ENCODE measurements around the gene TPRN.
"Not testable (repeated sequence)": the region's sequence is repeated elsewhere in the genome, so short reads cannot be mapped to it uniquely, and the experiment has no call there.

Gene TPRN
- 14.3 to 17.3 reads per million in 2 donors for total RNA-seq

GRCh38 chr9:137200311-137201204, at the start of gene TPRN:
Gene TPRN, minus strand, starts transcription at chr9:137200741. Its CDS starts 30 bp downstream, at chr9:137200711.
- peak; percentile 89 for DNase-seq

- DNase-seq = no peak
Measured at GRCh38 chr9:137247916-137248175, 47.3 kb upstream of the TPRN start.

DNA sequence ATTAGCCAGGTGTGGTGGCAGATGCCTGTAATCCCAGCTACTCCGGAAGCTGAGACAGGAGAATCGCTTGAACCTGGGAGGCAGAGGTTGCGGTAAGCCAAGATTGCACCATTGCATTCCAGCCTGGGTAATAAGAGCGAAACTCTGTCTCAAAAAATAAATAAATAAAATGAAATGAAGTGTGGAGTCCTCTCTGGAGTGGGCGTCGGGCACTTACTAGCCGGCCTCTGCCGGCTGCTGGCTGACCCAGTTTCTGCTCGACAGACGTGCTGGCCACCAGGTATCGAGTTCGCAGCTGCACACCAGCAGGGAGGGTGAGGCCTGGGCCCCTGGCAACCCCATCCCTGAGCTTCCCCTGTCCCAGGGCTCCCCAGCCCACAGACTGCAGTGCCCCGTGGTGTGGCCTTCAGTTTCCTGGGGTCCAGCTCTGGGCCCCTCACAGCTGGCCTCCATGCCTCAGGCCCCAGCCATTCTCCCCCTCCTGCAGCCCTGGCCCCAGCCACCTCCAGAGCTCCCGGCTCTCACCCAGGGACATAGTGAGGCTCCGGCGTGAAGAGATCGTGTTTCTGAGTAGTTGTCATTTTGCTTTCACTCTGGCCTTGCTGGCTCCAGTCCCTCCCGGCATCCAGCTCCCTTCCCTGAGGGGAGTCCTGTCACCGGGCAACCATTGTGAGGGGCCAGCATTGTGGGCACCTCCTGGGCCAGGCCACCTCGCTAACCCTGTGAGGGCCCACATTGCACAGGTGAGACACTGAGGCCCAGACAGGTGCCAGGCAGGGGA, 46.8 kb upstream of the TPRN start:
- no peak for DNase-seq

DNA sequence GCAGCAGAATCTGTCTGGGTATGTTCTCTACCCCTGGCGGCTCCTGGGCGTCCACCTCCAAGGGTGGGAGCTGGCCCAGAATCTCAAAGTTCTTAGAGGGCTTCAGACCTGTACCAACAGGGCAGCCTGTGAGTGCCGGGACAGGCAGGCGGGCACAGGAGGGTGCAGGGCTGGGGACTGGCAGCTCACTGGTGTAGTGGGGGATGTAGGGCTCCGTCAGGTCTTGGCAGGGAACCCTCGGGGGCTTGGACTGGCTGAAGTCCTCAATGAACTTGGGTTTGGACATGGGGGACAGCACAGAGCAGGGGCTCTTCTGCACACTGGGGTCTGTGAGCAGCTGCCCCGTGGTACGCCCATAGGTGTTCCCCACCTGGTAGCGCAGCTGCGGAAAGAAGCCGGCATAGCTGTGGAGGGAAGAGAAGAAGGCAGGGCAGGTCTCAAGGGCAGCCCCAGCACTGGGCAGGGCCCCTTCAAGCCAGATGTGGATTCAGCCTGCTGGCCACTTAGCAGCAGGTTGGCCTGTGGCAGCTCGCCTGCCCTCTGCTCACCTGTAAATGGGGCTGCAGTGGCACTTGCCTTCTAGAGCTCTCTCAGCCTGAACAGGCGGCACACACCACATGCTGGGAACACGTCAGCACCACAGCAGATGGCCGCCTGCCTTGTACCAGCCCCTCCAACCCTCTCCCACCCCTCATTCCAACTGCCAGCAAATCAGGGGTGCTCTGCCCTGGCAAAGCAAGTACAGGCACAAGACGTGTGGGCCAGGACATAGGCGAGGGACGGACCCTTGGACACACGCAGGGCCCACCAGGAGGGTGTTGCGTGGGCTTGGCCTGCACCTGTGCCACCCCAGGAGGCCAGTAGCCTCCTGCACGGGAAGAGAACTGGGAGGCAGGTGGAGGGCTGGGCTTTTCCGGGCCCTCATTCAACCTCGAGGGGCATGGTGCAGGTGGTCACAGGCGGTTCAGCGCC, 45.2 kb upstream of the TPRN start:
- no peak for DNase-seq

- no peak for DNase-seq
Measured at GRCh38 chr9:137244486-137245449, 44.2 kb upstream of the TPRN start.

DNA sequence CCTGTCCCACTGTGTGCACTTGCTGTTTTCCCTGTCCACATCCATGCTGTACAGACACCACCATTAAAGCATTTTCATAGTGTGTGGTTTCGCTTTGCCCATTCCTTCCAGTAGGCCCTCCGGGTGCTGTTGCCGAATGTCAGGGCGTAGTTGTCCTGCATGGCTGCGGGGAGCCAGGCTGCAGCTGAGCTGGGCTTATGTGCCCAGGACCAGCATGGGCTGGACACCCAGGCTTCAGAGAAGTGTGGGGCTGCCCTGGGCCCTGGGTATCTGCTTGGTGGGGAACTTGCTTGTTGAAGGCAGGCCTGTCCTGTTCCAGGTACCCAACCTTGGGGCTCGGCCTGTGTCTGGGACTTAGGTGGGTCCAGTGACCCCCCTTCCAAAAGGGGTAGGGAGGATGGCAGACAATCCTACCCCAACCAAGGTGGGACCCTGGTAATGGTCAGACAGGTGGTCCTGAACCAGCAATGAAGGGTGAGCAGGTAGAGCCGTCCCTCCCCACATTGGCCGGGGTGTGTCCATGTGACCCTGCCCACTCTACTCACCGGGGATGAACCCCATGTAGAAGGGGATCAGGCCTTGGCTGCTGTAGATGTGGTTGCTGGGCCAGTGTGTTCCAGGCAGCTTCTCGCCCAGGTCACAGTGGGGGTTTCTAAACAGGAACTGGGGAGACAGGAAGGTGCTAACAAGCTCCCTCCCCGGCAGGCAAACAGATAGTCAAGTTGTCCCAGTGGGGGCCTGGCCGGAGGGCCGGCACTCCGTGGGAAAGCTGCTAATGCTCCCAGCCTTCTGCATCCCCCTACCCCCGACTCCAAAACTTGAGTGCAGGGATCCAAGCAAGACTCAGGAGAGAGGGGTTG, 43.3 kb upstream of the TPRN start:
- no peak for DNase-seq

- not testable (repeated sequence) for DNase-seq
Measured at GRCh38 chr9:137243266-137243625, 42.7 kb upstream of the TPRN start.

GRCh38 chr9:137242269-137243203, 42.0 kb upstream of the TPRN start:
- DNase-seq = no peak

GRCh38 chr9:137241490-137242268, 41.1 kb upstream of the TPRN start:
- peak; percentile 66 for DNase-seq

- DNase-seq = peak; percentile 93
Measured at GRCh38 chr9:137240841-137241489, 40.4 kb upstream of the TPRN start, which contains the start of gene TUBB4B. Gene TUBB4B, plus strand, starts transcription at chr9:137241287. Its CDS starts 74 bp downstream, at chr9:137241361.

GRCh38 chr9:137240318-137240840, 39.8 kb upstream of the TPRN start:
- DNase-seq = peak; percentile 76

DNA sequence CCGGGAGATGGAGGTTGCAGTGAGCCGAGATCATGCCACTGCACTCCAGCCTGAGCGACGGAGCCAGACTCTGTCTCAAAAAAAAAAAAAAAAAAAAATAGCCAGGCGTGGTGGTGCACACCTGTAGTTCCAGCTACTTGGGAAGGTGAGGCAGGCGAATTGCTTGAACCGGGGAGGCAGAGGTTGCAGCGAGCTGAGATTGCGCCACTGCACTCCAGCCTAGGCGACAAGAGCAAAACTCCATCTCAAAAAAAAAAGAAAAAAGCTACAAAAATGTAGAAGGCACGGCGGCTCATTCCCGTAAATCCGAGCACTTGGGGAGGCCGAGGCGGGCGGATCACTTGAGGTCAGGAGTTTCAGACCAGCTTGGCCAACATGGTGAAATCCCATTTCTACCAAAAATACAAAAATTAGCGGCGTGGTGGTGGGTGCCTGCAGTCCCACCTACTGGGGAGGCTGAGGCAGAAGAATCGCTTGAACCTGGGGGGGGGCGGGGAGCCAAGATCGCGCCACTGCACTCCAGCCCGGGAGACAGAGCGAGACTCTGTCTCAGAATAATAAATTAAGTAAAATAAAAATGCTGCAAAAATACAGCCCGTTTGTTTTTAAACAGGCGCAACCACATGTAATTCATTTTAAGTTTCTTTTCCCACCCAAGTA, 39.1 kb upstream of the TPRN start:
- DNase-seq = not testable (repeated sequence)

DNA sequence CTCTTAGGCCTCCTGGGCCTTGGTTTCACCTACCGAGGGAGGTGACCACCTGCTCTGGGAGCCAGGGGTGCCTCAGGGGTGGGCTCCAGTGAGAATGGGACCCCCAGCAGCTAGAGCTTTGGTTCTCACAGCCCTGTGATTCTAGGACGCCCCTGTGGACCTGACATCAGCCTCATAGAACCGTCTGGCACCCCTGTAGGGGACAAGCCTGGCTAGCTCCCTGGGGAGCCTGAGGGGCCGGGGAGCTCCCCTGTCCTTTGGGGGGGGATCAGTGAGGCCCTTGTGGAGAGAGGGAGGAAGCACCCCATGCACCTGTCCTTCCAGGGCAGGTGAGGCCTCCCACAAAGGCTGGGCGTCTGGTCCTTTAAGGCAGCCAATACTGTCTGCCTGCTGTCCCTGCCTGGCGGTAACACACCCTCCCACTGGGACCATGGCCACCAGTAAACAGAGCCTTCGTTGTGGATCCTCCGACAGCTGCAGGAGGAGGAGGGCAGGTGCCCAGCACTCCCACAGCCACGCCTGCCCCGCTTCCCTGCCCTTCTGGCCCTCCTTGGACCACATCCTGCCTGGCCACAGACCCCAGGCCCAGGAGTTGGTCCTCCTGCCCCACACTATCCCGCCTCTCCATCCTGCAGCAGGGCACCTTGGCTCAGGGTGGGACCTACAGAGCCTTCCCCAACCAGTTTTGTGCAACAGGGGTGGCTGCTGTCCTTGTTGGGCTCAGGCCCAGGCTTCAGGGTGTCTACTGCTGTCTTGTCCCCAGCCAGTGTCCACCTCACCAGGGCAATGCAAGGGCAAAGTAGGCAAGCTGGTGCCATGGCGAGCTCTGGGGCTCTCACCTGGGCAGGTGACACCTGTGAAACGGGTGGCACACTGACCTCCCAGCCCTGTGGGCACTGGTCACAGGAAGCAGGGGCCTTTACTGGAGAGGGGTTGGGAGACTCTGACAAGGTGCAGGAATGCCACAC, 37.5 kb upstream of the TPRN start:
- DNase-seq = no peak

GRCh38 chr9:137236936-137237421, 36.4 kb upstream of the TPRN start:
- no peak for DNase-seq

GRCh38 chr9:137236238-137236935, 35.8 kb upstream of the TPRN start:
- peak; percentile 66 for DNase-seq
